Mesenchymal stem cell (in vitro differentiated cells and primary cell): ENCODE results near the gene ADI1.

Experiments
- DNase-seq: peaks from one replicate; pipeline ENCODE4 v3.0.0-alpha.2; 2013
- H2AFZ ChIP-seq: one replicate; pipeline ENCODE4 v1.6.1; 2013; ENCODE audit warnings: low read depth, mild to moderate bottlenecking, control low read depth, inconsistent platforms, low read length, moderate library complexity
- H2AK5ac ChIP-seq: 2 replicates; pipeline ENCODE4 v1.6.1; 2013; ENCODE audit warnings: low read length, moderate library complexity, mild to moderate bottlenecking, inconsistent platforms; ENCODE audit not compliant: severe bottlenecking
- H2BK120ac ChIP-seq: one replicate; pipeline ENCODE4 v1.6.1; 2013; ENCODE audit warnings: low read depth, mild to moderate bottlenecking, inconsistent platforms, low read length, moderate library complexity
- H2BK12ac ChIP-seq, 2 experiments: one replicate each; pipeline ENCODE4 v1.6.1; 2013; ENCODE audit warnings: inconsistent platforms in 2 of 2, low read length in 2 of 2, mild to moderate bottlenecking in 2 of 2, moderate library complexity in 2 of 2, control low read depth in 1 of 2
- H2BK15ac ChIP-seq: one replicate; pipeline ENCODE4 v1.6.1; 2013; ENCODE audit warnings: mild to moderate bottlenecking, low read depth, inconsistent platforms; ENCODE audit not compliant: poor library complexity, severe bottlenecking
- H2BK5ac ChIP-seq: 2 replicates; pipeline ENCODE4 v1.6.1; 2013; ENCODE audit warnings: low read depth, mild to moderate bottlenecking, low read length, control low read depth, inconsistent platforms; ENCODE audit not compliant: poor library complexity, severe bottlenecking
- H3K14ac ChIP-seq, 2 experiments: one replicate each; pipeline ENCODE4 v1.6.1; 2013; ENCODE audit warnings: inconsistent platforms in 2 of 2, low read length in 2 of 2, control low read depth in 1 of 2, mild to moderate bottlenecking in 1 of 2, moderate library complexity in 1 of 2
- H3K18ac ChIP-seq, 2 experiments: one replicate each; pipeline ENCODE4 v1.6.1; 2013; ENCODE audit warnings: inconsistent platforms in 2 of 2, low read length in 2 of 2, control low read depth in 1 of 2, low read depth in 1 of 2, mild to moderate bottlenecking in 1 of 2
- H3K23ac ChIP-seq, 2 experiments: one replicate each; pipeline ENCODE4 v1.6.1; 2013; ENCODE audit warnings: inconsistent platforms in 2 of 2, low read length in 2 of 2, mild to moderate bottlenecking in 2 of 2, moderate library complexity in 2 of 2, control low read depth in 1 of 2
- H3K27ac ChIP-seq: 2 replicates; pipeline ENCODE4 v1.5.1; 2013; ENCODE audit warnings: mild to moderate bottlenecking, moderate library complexity, low read length, control low read depth, inconsistent platforms; ENCODE audit not compliant: poor library complexity, severe bottlenecking
- H3K27me3 ChIP-seq, 2 experiments: 2 replicates each; pipeline versions ENCODE4 v1.6.1 to v1.7.0; 2013; ENCODE audit warnings: low read length in 2 of 2, mild to moderate bottlenecking in 2 of 2, moderate library complexity in 2 of 2, control low read depth in 1 of 2, inconsistent platforms in 1 of 2; ENCODE audit not compliant: control insufficient read depth in 1 of 2, insufficient read depth in 1 of 2
- H3K36me3 ChIP-seq, 2 experiments: 2 replicates each; pipeline versions ENCODE4 v1.6.1 to v1.7.0; 2013; ENCODE audit warnings: low read length in 2 of 2, control low read depth in 1 of 2, inconsistent platforms in 1 of 2, low read depth in 1 of 2, mild to moderate bottlenecking in 1 of 2; ENCODE audit not compliant: insufficient read depth in 2 of 2, control insufficient read depth in 1 of 2
- H3K4ac ChIP-seq, 2 experiments: one replicate each; pipeline ENCODE4 v1.6.1; 2013; ENCODE audit warnings: inconsistent platforms in 2 of 2, low read length in 2 of 2, mild to moderate bottlenecking in 2 of 2, moderate library complexity in 2 of 2, control low read depth in 1 of 2, low read depth in 1 of 2
- H3K4me1 ChIP-seq: 2 replicates; pipeline ENCODE4 v1.6.1; 2013; ENCODE audit warnings: low read depth, low read length, control low read depth; ENCODE audit not compliant: control insufficient read depth, insufficient read depth
- H3K4me2 ChIP-seq: 2 replicates; pipeline ENCODE4 v1.6.1; 2013; ENCODE audit warnings: low read length, mild to moderate bottlenecking, inconsistent platforms; ENCODE audit not compliant: poor library complexity, severe bottlenecking
- H3K4me3 ChIP-seq, 2 experiments: 2 replicates each; pipeline versions ENCODE4 v1.5.1 to v1.7.0; 2013; ENCODE audit warnings: low read length in 2 of 2, mild to moderate bottlenecking in 2 of 2, control low read depth in 1 of 2, low read depth in 1 of 2; ENCODE audit not compliant: insufficient read depth in 1 of 2
- H3K79me1 ChIP-seq: replicated peaks from 2 replicates; pipeline ENCODE4 v1.6.1; 2013; ENCODE audit warnings: mild to moderate bottlenecking, control low read depth, low read length, inconsistent platforms; ENCODE audit not compliant: poor library complexity, severe bottlenecking
- H3K9ac ChIP-seq: 2 replicates; pipeline ENCODE4 v1.7.0; 2013; ENCODE audit warnings: mild to moderate bottlenecking, low read length, moderate library complexity
- H3K9me3 ChIP-seq: 2 replicates; pipeline ENCODE4 v1.7.0; 2013; ENCODE audit warnings: mild to moderate bottlenecking, low read length; ENCODE audit not compliant: control insufficient read depth
- H4K8ac ChIP-seq: one replicate; pipeline ENCODE4 v1.6.1; 2013; ENCODE audit warnings: inconsistent platforms, mild to moderate bottlenecking, low read length, moderate library complexity
- H4K91ac ChIP-seq: one replicate; pipeline ENCODE4 v1.6.1; 2013; ENCODE audit warnings: mild to moderate bottlenecking, low read length, inconsistent platforms
- WGBS: methylation state at CpG from one replicate; pipeline ENCODE4 v1.1.7; 2013; ENCODE audit warnings: mixed read lengths; 5-methylcytosine and 5-hydroxymethylcytosine counted together

ADI1 gene

GRCh38 chr2:3536682-3537632 lies 17.6 kb upstream of the ADI1 start:
- Histone ChIP-seq H2AFZ (peak overlapping the region; percentile 77), H3K36me3 (peaks cover 31 to 44% of the 10 kb centered on the region in 2 experiments), H3K23ac (no peak overlapping the region), H2BK15ac (no peak overlapping the region), H3K4ac (peak overlapping the region; percentile 93 to 97), H4K8ac (peak overlapping the region; percentile 98), H2BK5ac (peak overlapping the region; percentile 96), H2BK12ac (peak overlapping the region in 1 of 2 experiments; percentile 85), H3K4me1 (peaks cover 15% of the 10 kb centered on the region), H3K4me2 (peak overlapping the region; percentile 87), H4K91ac (peak overlapping the region; percentile 97), H3K79me1 (peaks cover 11% of the 10 kb centered on the region), H3K14ac (peak overlapping the region in 1 of 2 experiments; percentile 26), H2AK5ac (peak overlapping the region; percentile 81), H3K27me3 (no peaks in the 10 kb centered on the region), H2BK120ac (peak overlapping the region; percentile 91), H3K9ac (peak overlapping the region; percentile 95), H3K27ac (peak overlapping the region; percentile 100), H3K4me3 (peak overlapping the region in 1 of 2 experiments; percentile 68), H3K18ac (peak overlapping the region; percentile 93 to 97), H3K9me3 (no peaks in the 10 kb centered on the region)
- peak; percentile 79 for DNase-seq
- 51% methylated on average over 13 of the region's 16 CpGs for WGBS

DNA sequence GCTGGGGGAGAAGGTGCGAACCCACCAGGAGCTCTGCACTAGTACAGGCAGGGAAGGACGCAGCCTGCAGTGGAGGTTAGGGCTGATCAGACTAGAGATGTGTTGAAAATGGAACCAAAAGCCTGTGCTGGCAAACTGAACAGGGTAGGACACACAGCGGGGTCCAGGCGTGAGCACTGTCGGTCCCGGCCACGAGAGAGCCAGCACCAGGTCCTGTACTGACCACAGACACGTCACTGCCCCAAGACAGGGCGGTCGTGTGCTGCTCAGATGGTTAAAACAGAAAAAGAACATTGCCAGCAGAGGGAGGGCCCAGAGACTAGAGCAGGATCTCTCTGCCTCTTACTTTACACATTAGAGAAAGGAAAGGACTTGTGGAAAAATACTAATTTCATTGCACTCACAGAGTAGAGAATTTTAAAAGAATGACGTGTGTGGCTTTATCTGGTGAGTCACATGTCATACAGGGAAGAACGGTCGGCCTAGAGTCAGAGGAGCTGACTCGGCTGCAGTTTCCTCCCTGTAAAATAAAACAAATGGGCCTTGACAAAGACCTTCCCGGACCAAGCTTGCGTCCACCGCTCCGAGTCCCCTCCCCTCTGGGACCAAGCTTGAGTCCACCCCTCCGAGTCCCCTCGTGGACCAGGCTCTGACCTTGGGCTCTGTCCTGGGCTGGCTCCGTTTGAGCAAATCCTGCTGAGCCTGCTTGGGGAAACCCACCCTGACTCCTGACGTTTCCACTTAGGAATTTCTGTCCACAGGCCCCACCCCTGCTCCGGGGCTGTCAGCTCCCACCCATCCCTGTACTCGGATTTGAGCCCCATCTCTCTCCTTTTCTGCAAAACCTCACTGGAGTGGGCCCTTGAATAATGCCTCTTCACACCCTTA lies 16.7 kb upstream of the ADI1 start:
- Histone ChIP-seq H2AK5ac (peak overlapping the region; percentile 80), H2BK12ac (peak overlapping the region; percentile 72 to 99), H4K8ac (peak overlapping the region; percentile 98), H3K18ac (peak overlapping the region; percentile 97 to 100), H3K79me1 (peaks cover 11% of the 10 kb centered on the region), H2BK120ac (peak overlapping the region; percentile 91), H2BK15ac (peak overlapping the region; percentile 38), H3K4me3 (peak overlapping the region; percentile 51 to 68), H3K4me2 (peak overlapping the region; percentile 87), H3K4ac (peak overlapping the region; percentile 93 to 98), H3K27ac (peak overlapping the region; percentile 100), H2BK5ac (peak overlapping the region; percentile 96), H3K36me3 (peaks cover 27 to 38% of the 10 kb centered on the region in 2 experiments), H3K4me1 (peaks cover 15% of the 10 kb centered on the region), H2AFZ (peak overlapping the region; percentile 77), H3K27me3 (no peaks in the 10 kb centered on the region), H3K9ac (peak overlapping the region; percentile 95), H3K14ac (peak overlapping the region in 1 of 2 experiments; percentile 91), H3K9me3 (no peaks in the 10 kb centered on the region), H3K23ac (peak overlapping the region in 1 of 2 experiments; percentile 97), H4K91ac (peak overlapping the region; percentile 97)
- peak; percentile 99 for DNase-seq
- WGBS, result 9% methylated on average over 23 of the region's 24 CpGs

DNA sequence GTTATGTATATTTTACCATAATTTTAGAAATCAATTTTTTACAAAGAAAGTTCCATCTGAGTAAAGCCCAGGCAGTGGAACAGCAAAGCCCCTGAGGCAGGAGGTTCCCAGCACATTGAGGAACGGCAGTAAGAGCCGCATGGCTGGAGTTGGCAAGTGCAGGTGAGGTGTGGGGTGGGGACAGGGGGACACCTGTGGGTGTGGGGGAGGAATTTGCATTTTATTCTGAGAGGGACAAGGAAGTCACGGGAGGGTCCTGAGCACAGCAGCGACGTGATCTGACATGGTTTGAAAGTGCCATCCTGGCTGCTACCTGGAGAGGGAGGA lies 16.1 kb upstream of the ADI1 start:
- H3K4me1 ChIP-seq, result peaks cover 15% of the 10 kb centered on the region
- H2BK12ac ChIP-seq, result peak overlapping the region; percentile 72 to 99
- H3K27me3 ChIP-seq, result no peaks in the 10 kb centered on the region
- H3K23ac ChIP-seq, result peak overlapping the region in 1 of 2 experiments; percentile 97
- H3K27ac ChIP-seq, result peak overlapping the region; percentile 100
- peak overlapping the region; percentile 94 for H4K8ac ChIP-seq
- H2BK120ac ChIP-seq, result peak overlapping the region; percentile 80
- H2AFZ ChIP-seq, result peak overlapping the region; percentile 67
- 69% methylated on average over 5 of the region's 5 CpGs for WGBS
- no peak for DNase-seq
- peak overlapping the region; percentile 5 to 68 for H3K4me3 ChIP-seq
- H3K9me3 ChIP-seq, result no peaks in the 10 kb centered on the region
- peak overlapping the region; percentile 87 to 100 for H3K18ac ChIP-seq
- H3K14ac ChIP-seq, result peak overlapping the region in 1 of 2 experiments; percentile 91
- H3K4ac ChIP-seq, result peak overlapping the region; percentile 93 to 98
- H2BK15ac ChIP-seq, result peak overlapping the region; percentile 38
- H3K79me1 ChIP-seq, result peaks cover 9% of the 10 kb centered on the region
- H2AK5ac ChIP-seq, result peak overlapping the region; percentile 80
- H3K36me3 ChIP-seq, result peaks cover 27 to 34% of the 10 kb centered on the region in 2 experiments
- H3K4me2 ChIP-seq, result peak overlapping the region; percentile 80
- peak overlapping the region; percentile 95 for H3K9ac ChIP-seq
- H4K91ac ChIP-seq, result peak overlapping the region; percentile 95
- H2BK5ac ChIP-seq, result no peak overlapping the region
